Measurements from ENCODE around the gene CDX1.

The CDX1 gene

DNA sequence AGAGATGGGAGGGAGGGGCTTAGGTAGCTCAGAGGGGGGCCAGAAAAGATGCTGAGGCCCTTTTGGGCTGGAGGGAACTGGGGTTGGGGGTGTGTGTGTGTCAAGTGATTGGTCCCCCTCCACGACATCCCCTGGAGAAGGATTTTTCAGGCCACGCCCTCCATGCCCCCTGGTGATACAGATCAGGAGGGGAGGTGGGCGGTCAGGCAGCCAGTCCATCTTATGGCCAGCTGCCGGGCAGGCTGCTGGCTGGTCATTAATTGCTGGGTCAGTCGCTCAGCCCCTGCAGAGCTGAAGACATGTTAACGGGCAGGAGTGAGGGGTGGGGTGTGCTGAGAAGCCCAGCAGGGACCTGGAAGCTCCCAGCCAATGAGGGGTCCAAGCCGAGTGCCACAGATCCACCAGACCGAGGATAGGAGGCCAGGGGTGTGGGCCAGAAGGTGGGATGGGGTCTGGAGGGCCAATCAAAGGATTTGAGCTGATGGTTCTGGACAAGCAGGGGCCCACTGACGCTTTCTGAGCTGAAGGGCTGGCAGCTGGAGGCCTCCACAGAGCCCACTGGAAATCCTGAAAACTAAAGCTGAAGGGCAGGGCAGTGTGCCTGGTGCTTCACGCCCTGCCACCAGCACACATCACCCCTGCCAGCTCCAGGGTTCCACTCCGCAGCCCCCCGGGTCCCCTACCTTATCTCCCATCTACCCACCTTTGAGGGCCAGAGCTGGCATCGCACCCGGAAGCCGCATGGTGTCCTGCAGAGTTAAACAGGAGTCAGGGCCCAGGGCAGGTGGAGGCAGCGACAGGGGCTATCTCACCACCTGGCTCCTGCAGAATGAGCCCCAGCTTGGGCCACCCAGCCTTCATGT is 30.0 kb upstream of the CDX1 start:
- no peaks in the 10 kb centered on the region for H3K9me2 ChIP-seq (ENCODE audit: low read depth, low read length)
- no peak overlapping the region for H2AFZ ChIP-seq (ENCODE audit: low read length)
- TF ChIP-seq, protein P1, sequence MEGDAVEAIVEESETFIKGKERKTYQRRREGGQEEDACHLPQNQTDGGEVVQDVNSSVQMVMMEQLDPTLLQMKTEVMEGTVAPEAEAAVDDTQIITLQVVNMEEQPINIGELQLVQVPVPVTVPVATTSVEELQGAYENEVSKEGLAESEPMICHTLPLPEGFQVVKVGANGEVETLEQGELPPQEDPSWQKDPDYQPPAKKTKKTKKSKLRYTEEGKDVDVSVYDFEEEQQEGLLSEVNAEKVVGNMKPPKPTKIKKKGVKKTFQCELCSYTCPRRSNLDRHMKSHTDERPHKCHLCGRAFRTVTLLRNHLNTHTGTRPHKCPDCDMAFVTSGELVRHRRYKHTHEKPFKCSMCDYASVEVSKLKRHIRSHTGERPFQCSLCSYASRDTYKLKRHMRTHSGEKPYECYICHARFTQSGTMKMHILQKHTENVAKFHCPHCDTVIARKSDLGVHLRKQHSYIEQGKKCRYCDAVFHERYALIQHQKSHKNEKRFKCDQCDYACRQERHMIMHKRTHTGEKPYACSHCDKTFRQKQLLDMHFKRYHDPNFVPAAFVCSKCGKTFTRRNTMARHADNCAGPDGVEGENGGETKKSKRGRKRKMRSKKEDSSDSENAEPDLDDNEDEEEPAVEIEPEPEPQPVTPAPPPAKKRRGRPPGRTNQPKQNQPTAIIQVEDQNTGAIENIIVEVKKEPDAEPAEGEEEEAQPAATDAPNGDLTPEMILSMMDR (IDR thresholded peaks at IDR 0.05; ENCODE audit: low read length) = no peak
- TF ChIP-seq EZH2 (IDR thresholded peaks at IDR 0.05; ENCODE audit: borderline replicate concordance, low read length) = no peak
- no peaks in the 10 kb centered on the region for H3K79me2 ChIP-seq (ENCODE audit: insufficient read depth, low read length)
- no peaks in the 10 kb centered on the region for H3K4me1 ChIP-seq (ENCODE audit: insufficient read depth, low read length, severe bottlenecking)
- H3K4me3 ChIP-seq (ENCODE audit: low read depth, low read length, poor library complexity, severe bottlenecking) = no peak overlapping the region
- H3F3A ChIP-seq (ENCODE audit: insufficient read depth, low read length) = no peaks in the 10 kb centered on the region
- no peaks in the 10 kb centered on the region for H3K9me3 ChIP-seq (ENCODE audit: low read length)
- H3K4me2 ChIP-seq (ENCODE audit: low read length) = no peak overlapping the region
- H3K27me3 ChIP-seq (ENCODE audit: insufficient read depth, low read length) = no peaks in the 10 kb centered on the region
- no peaks in the 10 kb centered on the region for H4K20me1 ChIP-seq (ENCODE audit: insufficient read depth, low read length)
- H3K27ac ChIP-seq (ENCODE audit: low read depth, low read length, poor library complexity, severe bottlenecking) = no peak overlapping the region
- H3K36me3 ChIP-seq (ENCODE audit: insufficient read depth, low read length) = no peaks in the 10 kb centered on the region
- H3K9ac ChIP-seq (ENCODE audit: low read length) = no peak overlapping the region

- Histone ChIP-seq H3K79me2 (ENCODE audit: insufficient read depth, low read length) (no peaks in the 10 kb centered on the region), H4K20me1 (ENCODE audit: insufficient read depth, low read length) (no peaks in the 10 kb centered on the region), H2AFZ (ENCODE audit: low read length) (no peak overlapping the region), H3K36me3 (ENCODE audit: insufficient read depth, low read length) (no peaks in the 10 kb centered on the region), H3K9me2 (ENCODE audit: low read depth, low read length) (no peaks in the 10 kb centered on the region), H3K27me3 (ENCODE audit: insufficient read depth, low read length) (no peaks in the 10 kb centered on the region), H3K4me2 (ENCODE audit: low read length) (no peak overlapping the region), H3K9ac (ENCODE audit: low read length) (no peak overlapping the region), H3K4me3 (ENCODE audit: low read depth, low read length, poor library complexity, severe bottlenecking) (no peak overlapping the region), H3F3A (ENCODE audit: insufficient read depth, low read length) (no peaks in the 10 kb centered on the region), H3K27ac (ENCODE audit: low read depth, low read length, poor library complexity, severe bottlenecking) (no peak overlapping the region), H3K4me1 (ENCODE audit: insufficient read depth, low read length, severe bottlenecking) (no peaks in the 10 kb centered on the region), H3K9me3 (ENCODE audit: low read length) (no peaks in the 10 kb centered on the region)
- TF ChIP-seq, protein P1 (IDR thresholded peaks at IDR 0.05; ENCODE audit: low read length) = no peak
- no peak for TF ChIP-seq EZH2 (IDR thresholded peaks at IDR 0.05; ENCODE audit: borderline replicate concordance, low read length)
These were observed 29.2 kb upstream of the CDX1 start for GRCh38 chr5:150137168-150137957.

DNA sequence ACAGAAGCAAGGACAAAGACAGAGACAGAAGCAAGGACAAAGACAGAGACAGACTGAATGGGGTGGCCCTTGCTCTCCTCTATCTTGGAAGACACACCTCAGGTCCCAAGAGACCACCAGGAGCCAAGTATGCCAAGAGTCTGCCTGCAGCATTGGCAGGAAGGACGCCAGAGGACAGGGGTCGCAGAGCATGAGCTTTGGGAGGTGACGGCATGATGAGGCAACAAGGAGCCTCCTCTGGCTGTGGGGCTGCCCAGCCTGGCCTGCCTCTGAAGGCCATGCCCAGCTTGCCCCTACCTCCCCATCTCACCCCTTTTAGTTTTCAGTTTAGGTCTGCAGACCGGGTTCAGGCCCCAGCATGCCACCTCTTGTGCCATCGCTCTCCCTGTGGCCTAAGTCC is 28.6 kb upstream of the CDX1 start:
- H3K27ac ChIP-seq (ENCODE audit: low read depth, low read length, poor library complexity, severe bottlenecking) = no peak overlapping the region
- no peaks in the 10 kb centered on the region for H3K36me3 ChIP-seq (ENCODE audit: insufficient read depth, low read length)
- no peaks in the 10 kb centered on the region for H4K20me1 ChIP-seq (ENCODE audit: insufficient read depth, low read length)
- H3K79me2 ChIP-seq (ENCODE audit: insufficient read depth, low read length) = no peaks in the 10 kb centered on the region
- no peak overlapping the region for H3K9ac ChIP-seq (ENCODE audit: low read length)
- no peak overlapping the region for H2AFZ ChIP-seq (ENCODE audit: low read length)
- no peaks in the 10 kb centered on the region for H3K9me3 ChIP-seq (ENCODE audit: low read length)
- no peaks in the 10 kb centered on the region for H3K9me2 ChIP-seq (ENCODE audit: low read depth, low read length)
- TF ChIP-seq EZH2 (IDR thresholded peaks at IDR 0.05; ENCODE audit: borderline replicate concordance, low read length) = no peak
- TF ChIP-seq, protein P1 (IDR thresholded peaks at IDR 0.05; ENCODE audit: low read length) = no peak
- no peak overlapping the region for H3K4me3 ChIP-seq (ENCODE audit: low read depth, low read length, poor library complexity, severe bottlenecking)
- H3K4me2 ChIP-seq (ENCODE audit: low read length) = no peak overlapping the region
- no peaks in the 10 kb centered on the region for H3K27me3 ChIP-seq (ENCODE audit: insufficient read depth, low read length)
- H3K4me1 ChIP-seq (ENCODE audit: insufficient read depth, low read length, severe bottlenecking) = no peaks in the 10 kb centered on the region
- no peaks in the 10 kb centered on the region for H3F3A ChIP-seq (ENCODE audit: insufficient read depth, low read length)

Measured in OCI-LY1 (cell line).